Nephron progenitor cell (in vitro differentiated cells): Measurements from ENCODE around the gene ZNF672.

ENCODE experiments used
- DNase-seq: peaks from one replicate; pipeline ENCODE4 v3.0.0; 2021
- H3K27ac Mint-ChIP-seq: 2 replicates; pipeline ENCODE4 v1.8.0; 2021; ENCODE audit warnings: mild to moderate bottlenecking, moderate library complexity, mixed read lengths
- H3K27me3 Mint-ChIP-seq: 2 replicates; pipeline ENCODE4 v1.8.0; 2021; ENCODE audit warnings: mild to moderate bottlenecking, low read depth, mixed read lengths; ENCODE audit not compliant: poor library complexity
- H3K36me3 Mint-ChIP-seq: 2 replicates; pipeline ENCODE4 v1.8.0; 2021; ENCODE audit warnings: low read depth, mixed read lengths
- H3K4me1 Mint-ChIP-seq: 2 replicates; pipeline ENCODE4 v1.8.0; 2021; ENCODE audit warnings: mixed read lengths
- H3K4me3 Mint-ChIP-seq: 2 replicates; pipeline ENCODE4 v1.8.0; 2021; ENCODE audit warnings: mild to moderate bottlenecking, moderate library complexity, mixed read lengths
- H3K9me3 Mint-ChIP-seq: 2 replicates; pipeline ENCODE4 v1.8.0; 2021; ENCODE audit warnings: mild to moderate bottlenecking, moderate library complexity, mixed read lengths
- TF ChIP-seq, protein P1 (sequence below): fragments of 200-600 bp; sonication (generic); IDR thresholded peaks from 2 replicates; pipeline ENCODE4 v1.5.0; 2021; ENCODE audit warnings: antibody characterized with exemption

Gene ZNF672

DNA sequence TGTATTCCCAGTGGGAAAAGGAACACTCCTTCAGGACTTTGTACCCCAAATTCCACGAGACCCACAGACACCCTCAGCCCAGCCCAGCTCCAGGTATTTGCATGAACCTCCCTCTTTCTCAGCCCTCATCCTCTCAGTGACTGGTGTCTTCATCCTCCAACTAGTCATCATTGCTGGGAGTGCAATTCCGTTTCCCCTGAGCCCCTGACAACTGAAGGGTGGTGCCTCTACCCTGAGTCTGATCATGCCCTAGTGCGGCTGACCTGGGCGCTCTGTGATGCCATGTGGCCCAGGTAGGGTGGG is 24.6 kb downstream of the ZNF672 start:
- H3K4me1 Mint-ChIP-seq = peaks cover 45% of the 10 kb centered on the region
- DNase-seq = no peak
- TF ChIP-seq, protein P1, sequence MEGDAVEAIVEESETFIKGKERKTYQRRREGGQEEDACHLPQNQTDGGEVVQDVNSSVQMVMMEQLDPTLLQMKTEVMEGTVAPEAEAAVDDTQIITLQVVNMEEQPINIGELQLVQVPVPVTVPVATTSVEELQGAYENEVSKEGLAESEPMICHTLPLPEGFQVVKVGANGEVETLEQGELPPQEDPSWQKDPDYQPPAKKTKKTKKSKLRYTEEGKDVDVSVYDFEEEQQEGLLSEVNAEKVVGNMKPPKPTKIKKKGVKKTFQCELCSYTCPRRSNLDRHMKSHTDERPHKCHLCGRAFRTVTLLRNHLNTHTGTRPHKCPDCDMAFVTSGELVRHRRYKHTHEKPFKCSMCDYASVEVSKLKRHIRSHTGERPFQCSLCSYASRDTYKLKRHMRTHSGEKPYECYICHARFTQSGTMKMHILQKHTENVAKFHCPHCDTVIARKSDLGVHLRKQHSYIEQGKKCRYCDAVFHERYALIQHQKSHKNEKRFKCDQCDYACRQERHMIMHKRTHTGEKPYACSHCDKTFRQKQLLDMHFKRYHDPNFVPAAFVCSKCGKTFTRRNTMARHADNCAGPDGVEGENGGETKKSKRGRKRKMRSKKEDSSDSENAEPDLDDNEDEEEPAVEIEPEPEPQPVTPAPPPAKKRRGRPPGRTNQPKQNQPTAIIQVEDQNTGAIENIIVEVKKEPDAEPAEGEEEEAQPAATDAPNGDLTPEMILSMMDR = no peak
- no peaks in the 10 kb centered on the region for H3K36me3 Mint-ChIP-seq
- no peaks in the 10 kb centered on the region for H3K9me3 Mint-ChIP-seq
- peaks cover 49% of the 10 kb centered on the region for H3K27me3 Mint-ChIP-seq
- H3K27ac Mint-ChIP-seq = peak overlapping the region; percentile 62
- H3K4me3 Mint-ChIP-seq = peak overlapping the region; percentile 84

DNA sequence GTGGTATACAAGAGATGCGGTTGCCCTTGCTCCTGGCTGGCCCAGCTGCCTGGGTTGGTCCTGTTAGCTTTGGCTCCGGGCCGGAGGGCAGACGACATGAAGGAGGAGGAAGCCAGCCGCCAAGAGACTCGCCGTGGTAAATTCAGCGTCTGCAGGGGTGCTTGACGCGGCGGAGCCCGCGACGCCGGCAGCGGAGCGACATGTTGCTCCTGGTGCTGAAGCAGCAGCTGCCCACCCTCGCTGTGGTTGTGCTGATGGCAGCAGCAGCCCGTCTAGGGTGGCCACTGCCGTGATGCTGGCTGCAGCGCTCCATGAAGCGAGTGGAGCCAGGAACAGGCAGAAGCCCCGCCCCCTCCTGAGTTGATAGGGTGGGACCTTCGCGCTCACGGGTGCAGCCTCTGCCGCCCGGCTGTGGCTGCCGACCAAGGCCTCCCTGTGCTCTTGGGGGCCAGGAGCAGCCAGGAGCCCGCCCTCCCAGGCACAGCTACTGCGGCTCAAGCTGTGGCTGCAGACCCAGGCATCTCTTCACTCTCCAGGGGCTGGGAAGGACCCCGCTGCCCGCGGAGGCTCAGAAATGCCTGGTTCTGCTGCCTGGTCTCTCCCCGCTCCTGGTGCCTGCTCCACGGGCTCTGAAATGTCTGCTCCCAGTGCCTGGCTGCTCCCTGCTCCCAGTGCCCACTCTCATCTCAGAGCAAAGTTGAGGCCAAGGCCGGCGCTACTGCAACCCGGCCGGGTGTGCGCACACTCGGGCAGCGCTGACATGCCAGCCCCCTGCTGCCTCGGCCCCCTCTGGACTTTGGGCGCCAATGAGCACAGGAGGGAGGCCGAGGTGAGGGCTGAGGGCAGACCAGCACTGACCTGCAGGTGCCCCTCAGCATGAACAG is 25.2 kb downstream of the ZNF672 start:
- Mint-ChIP-seq H3K4me1 (peaks cover 39% of the 10 kb centered on the region), H3K27me3 (peaks cover 48% of the 10 kb centered on the region), H3K36me3 (no peaks in the 10 kb centered on the region), H3K27ac (peak overlapping the region; percentile 62), H3K4me3 (peak overlapping the region; percentile 84), H3K9me3 (no peaks in the 10 kb centered on the region)
- TF ChIP-seq, protein P1 = no peak
- DNase-seq = peak; percentile 94

DNA sequence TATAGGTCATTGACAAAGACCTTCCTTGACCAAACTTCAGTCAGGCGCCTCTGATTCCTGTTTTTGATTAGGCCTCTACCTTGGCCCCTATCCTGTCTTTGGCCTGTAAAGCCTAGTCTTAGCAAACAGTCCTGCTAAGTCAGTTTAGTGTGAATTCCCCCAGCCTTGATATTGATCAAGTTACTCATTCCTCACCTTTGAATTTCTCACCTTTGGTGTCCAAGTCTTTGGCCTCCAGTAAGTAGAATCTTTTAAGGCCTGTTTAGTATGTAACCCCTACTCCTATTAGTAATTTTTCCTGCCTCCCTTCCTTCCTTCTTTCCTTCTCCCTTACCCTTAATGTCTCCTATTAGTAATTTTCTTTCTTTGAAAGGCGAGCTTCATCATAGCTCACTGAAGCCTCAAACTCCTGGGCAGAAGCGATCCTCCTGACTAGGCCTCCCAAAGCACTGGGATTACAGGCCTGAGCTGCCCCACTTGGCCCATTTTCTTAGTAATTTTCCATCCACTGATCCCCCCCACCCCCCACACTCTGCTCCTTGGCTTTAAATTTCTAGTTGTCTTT is 33.9 kb downstream of the ZNF672 start:
- H3K4me1 Mint-ChIP-seq = peaks cover 5% of the 10 kb centered on the region
- no peaks in the 10 kb centered on the region for H3K36me3 Mint-ChIP-seq
- H3K4me3 Mint-ChIP-seq = peak overlapping the region; percentile 97
- peaks cover 19% of the 10 kb centered on the region for H3K27me3 Mint-ChIP-seq
- TF ChIP-seq, protein P1 = no peak
- peaks cover 7% of the 10 kb centered on the region for H3K9me3 Mint-ChIP-seq
- H3K27ac Mint-ChIP-seq = no peak overlapping the region
- DNase-seq = no peak

DNA sequence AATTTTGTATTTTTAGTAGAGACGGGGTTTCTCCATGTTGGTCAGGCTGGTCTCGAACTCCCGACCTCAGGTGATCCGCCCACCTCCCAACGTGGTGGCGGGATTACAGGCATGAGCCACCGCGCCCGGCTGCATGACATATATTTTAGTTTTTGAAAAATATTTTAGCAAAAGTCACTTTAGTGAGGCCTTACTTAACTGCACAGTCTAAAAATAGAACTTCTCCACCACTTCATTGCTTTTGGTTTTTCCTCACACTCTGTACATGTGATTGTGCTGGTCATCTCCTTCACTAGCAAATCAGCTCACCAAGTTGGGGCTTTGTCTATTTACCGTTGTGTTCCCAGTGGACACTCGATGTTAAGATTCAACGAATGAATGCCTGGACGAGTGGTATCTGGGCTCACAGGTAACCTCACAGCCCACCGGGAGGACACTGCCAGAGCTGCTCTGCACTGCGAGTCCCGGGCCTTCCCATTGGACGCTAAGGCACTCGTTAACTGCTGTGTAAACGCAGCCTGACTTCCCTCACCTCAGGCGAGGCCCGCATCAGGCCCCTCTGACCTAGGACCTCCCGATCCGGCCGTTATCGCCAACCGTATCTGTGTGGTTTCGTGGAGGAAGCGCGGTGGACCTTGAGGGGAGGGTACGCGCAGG is 34.9 kb downstream of the ZNF672 start:
- Mint-ChIP-seq H3K27ac (peak overlapping the region; percentile 99), H3K4me3 (peak overlapping the region; percentile 97), H3K9me3 (peaks cover 7% of the 10 kb centered on the region), H3K36me3 (no peaks in the 10 kb centered on the region), H3K27me3 (peaks cover 19% of the 10 kb centered on the region), H3K4me1 (peaks cover 5% of the 10 kb centered on the region)
- TF ChIP-seq, protein P1 = no peak
- DNase-seq = peak; percentile 70

DNA sequence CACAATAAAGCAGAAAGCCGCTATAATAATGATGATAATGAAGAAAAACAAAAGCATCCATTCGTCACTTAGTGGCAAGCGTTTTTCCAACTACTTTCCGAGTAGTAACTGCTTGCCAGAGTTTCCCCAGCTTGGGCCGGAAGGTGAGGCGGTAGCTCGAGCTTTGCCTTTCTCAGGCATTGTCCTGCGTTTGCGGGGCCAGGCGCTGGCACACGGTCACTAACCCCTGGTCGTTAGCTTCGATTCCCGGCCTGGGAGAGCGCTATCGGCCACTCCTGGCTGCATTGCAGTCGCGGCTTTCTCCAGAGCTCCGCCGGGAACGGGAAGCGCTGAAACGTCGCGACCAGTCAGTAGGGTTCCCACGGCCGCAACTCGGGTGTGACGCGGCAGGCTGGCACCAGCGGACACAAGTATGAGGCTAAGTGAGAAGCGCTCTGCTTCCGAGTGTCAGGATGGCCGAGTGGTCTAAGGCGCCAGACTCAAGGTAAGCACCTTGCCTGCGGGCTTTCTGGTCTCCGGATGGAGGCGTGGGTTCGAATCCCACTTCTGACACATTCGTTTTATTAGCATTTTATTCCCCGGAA is 35.5 kb downstream of the ZNF672 start:
- TF ChIP-seq, protein P1 = no peak
- H3K9me3 Mint-ChIP-seq = peaks cover 7% of the 10 kb centered on the region
- H3K36me3 Mint-ChIP-seq = no peaks in the 10 kb centered on the region
- peaks cover 19% of the 10 kb centered on the region for H3K27me3 Mint-ChIP-seq
- peaks cover 5% of the 10 kb centered on the region for H3K4me1 Mint-ChIP-seq
- peak overlapping the region; percentile 99 for H3K27ac Mint-ChIP-seq
- DNase-seq = peak; percentile 98
- H3K4me3 Mint-ChIP-seq = peak overlapping the region; percentile 97
